Measurements from ENCODE around the gene TNRC18. TPM values are rescaled to one million over a fixed set of nuclear protein-coding genes. Genes with fewer than 3 reads are reported as not detected.

The TNRC18 gene
- total and polyA plus RNA-seq, 9 of the 15 experiments (the other 6 are each of a cell fraction or from before 2014, with no cell fraction given) = 0.03 to 43.2 (median 18.0) TPM

GRCh38 chr7:5266191-5267028, 157.2 kb downstream of the TNRC18 start:
- no peaks in the 10 kb centered on the region for H3K9me3 ChIP-seq (replicated peaks; ENCODE audit: control insufficient read depth, insufficient read depth, low read depth, low read length)
- H3K27me3 ChIP-seq (ENCODE audit: control insufficient read depth in 2 of 2, insufficient read depth in 2 of 2, low read length in 2 of 2) = peaks cover 0 to 40% of the 10 kb centered on the region in 2 experiments; a peak in 2 of 5 replicates
- 28% methylated on average over 19 of the region's 20 CpGs for WGBS (ENCODE audit: insufficient coverage, low coverage, missing lambda C conversion rate)
- CTCF ChIA-PET (ENCODE audit: low intra/inter-chr PET ratio) = no interaction called here
- intact Hi-C loops (cut with micrococcal nuclease) = no loop called here
- FAIRE-seq (no peak), DNase-seq (ENCODE audit: extremely low read depth in 1 of 4, low spot score in 3 of 4) (peak; percentile 28 to 48 (median 37)), ATAC-seq (peak; percentile 64)
- no peak overlapping the region for H3K27ac ChIP-seq (ENCODE audit: extremely low read depth, low read depth, low read length)
- in situ Hi-C loops (cut with MboI) = no loop called here
- no peak overlapping the region for H3K4me3 ChIP-seq
- no peak overlapping the region for H3K9ac ChIP-seq (ENCODE audit: insufficient read depth in 1 of 2, low read depth in 2 of 2, low read length in 2 of 2)
- H3K4me2 ChIP-seq (ENCODE audit: insufficient read depth, low read length) = no peak overlapping the region
- TF ChIP-seq HDAC8 (tag; IDR thresholded peaks at IDR 0.05) (no peak), ZNF12 (CRISPR knock-in tag; IDR thresholded peaks at IDR 0.05) (no peak), USF2 (CRISPR knock-in tag; IDR thresholded peaks at IDR 0.05) (peak; percentile 40), EGR1 (conservative IDR thresholded peaks at IDR 0.05) (peak; percentile 50), ZNF324 (CRISPR knock-in tag; IDR thresholded peaks at IDR 0.05) (no peak), POLR2AphosphoS2 (IDR thresholded peaks at IDR 0.05; ENCODE audit: low read length) (no peak), USF1 (CRISPR knock-in tag; IDR thresholded peaks at IDR 0.05) (peak; percentile 50), NR2C2 (CRISPR knock-in tag; IDR thresholded peaks at IDR 0.05) (no peak), NR2C2 (tag; IDR thresholded peaks at IDR 0.05) (no peak), CEBPG (CRISPR knock-in tag; IDR thresholded peaks at IDR 0.05) (no peak), CEBPG (tag; conservative IDR thresholded peaks at IDR 0.05 in 1 of 2, IDR thresholded peaks at IDR 0.05 in 1 of 2) (no peak), ATF1 (CRISPR knock-in tag; IDR thresholded peaks at IDR 0.05) (no peak), ATF1 (tag; IDR thresholded peaks at IDR 0.05) (peak; percentile 70), NFYB (IDR thresholded peaks at IDR 0.05; ENCODE audit: extremely low read depth, insufficient read length) (peak; percentile 18), RAD51 (IDR thresholded peaks at IDR 0.05; ENCODE audit: borderline replicate concordance, low read depth) (peak; percentile 28; the same call in 1 of the 2 replicates), CREB1 (IDR thresholded peaks at IDR 0.05) (no peak), CREB1 (CRISPR knock-in tag; IDR thresholded peaks at IDR 0.05) (0 out of 2 replicates have a peak, but pooled peaks have one; percentile 21), ATF3 (IDR thresholded peaks at IDR 0.05) (peak; percentile 92), ATF3 (CRISPR knock-in tag; conservative IDR thresholded peaks at IDR 0.05) (no peak), CREM (IDR thresholded peaks at IDR 0.05; ENCODE audit: low read depth) (peak; percentile 65), JUND (IDR thresholded peaks at IDR 0.05; ENCODE audit: borderline replicate concordance, low read depth, low read length) (peak; percentile 58), JUND (tag; IDR thresholded peaks at IDR 0.05; ENCODE audit: borderline replicate concordance, low read depth, low read length) (peak; percentile 24; the same call in 1 of the 3 replicates), ATF7 (IDR thresholded peaks at IDR 0.05) (peak; percentile 91)
- no peaks in the 10 kb centered on the region for H3K9me1 ChIP-seq (ENCODE audit: control insufficient read depth, insufficient read depth, low read length)
- 0 out of 2 replicates have a peak overlapping the region, but pooled peaks have one; percentile 11 for H2AFZ ChIP-seq (ENCODE audit: low read depth, low read length)
- H3K36me3 ChIP-seq (ENCODE audit: control insufficient read depth, insufficient read depth, low read length) = no peaks in the 10 kb centered on the region
- H3K79me2 ChIP-seq (ENCODE audit: control insufficient read depth, insufficient read depth, low read length) = no peaks in the 10 kb centered on the region
- H4K20me1 ChIP-seq (replicated peaks; ENCODE audit: control insufficient read depth, insufficient read depth, low read length) = no peaks in the 10 kb centered on the region; the same call in 1 of the 2 replicates
- BruUV-seq (replicated peaks) = no TSS peak
- POLR2A ChIA-PET = no interaction called here
- H3K4me1 ChIP-seq (replicated peaks in 1 of 2; ENCODE audit: control insufficient read depth in 2 of 2, insufficient read depth in 2 of 2, low read length in 2 of 2) = no peaks in the 10 kb centered on the region; a peak in 1 of 5 replicates
